Left hindlimb (tissue), 1 donor: ENCODE results near the gene PRAC2.
"Not testable (repeated sequence)": the region's sequence is repeated elsewhere in the genome, so short reads cannot be mapped to it uniquely, and the experiment has no call there.

ENCODE experiments used
- DNase-seq: peaks from one replicate; pipeline ENCODE4 v3.0.0-alpha.2; 2018

The PRAC2 gene

GRCh38 chr17:48722915-48723422 is at the start of gene PRAC2:
TSS of gene PRAC2 (plus strand) at chr17:48723185. CDS start at chr17:48724411, 1,226 bp downstream.
- no peak for DNase-seq

- DNase-seq: no peak
Measured at GRCh38 chr17:48676963-48677558, 45.9 kb upstream of the PRAC2 start.

- DNase-seq: peak; percentile 52
Measured at GRCh38 chr17:48678141-48678971, 44.6 kb upstream of the PRAC2 start.

- no peak for DNase-seq
Measured at GRCh38 chr17:48679385-48680096, 43.4 kb upstream of the PRAC2 start.

- DNase-seq: no peak
Measured at GRCh38 chr17:48681609-48682008, 41.4 kb upstream of the PRAC2 start.

GRCh38 chr17:48690655-48691054 is 32.3 kb upstream of the PRAC2 start:
- no peak for DNase-seq

- no peak for DNase-seq
Measured at GRCh38 chr17:48692049-48692448, 30.9 kb upstream of the PRAC2 start.

GRCh38 chr17:48693178-48693577 is 29.8 kb upstream of the PRAC2 start:
- DNase-seq: no peak

- no peak for DNase-seq
Measured at GRCh38 chr17:48701864-48702532, 21.0 kb upstream of the PRAC2 start.

GRCh38 chr17:48704361-48705248 is 18.4 kb upstream of the PRAC2 start:
- DNase-seq: peak; percentile 40

- DNase-seq: no peak
Measured at GRCh38 chr17:48711128-48711527, 11.9 kb upstream of the PRAC2 start.

GRCh38 chr17:48715496-48716399 is 7.2 kb upstream of the PRAC2 start:
- DNase-seq: no peak

GRCh38 chr17:48716549-48716948 is 6.4 kb upstream of the PRAC2 start:
- not testable (repeated sequence) for DNase-seq

- DNase-seq: no peak
Measured at GRCh38 chr17:48717367-48718226, 5.4 kb upstream of the PRAC2 start.

GRCh38 chr17:48718227-48718760 is 4.7 kb upstream of the PRAC2 start:
- no peak for DNase-seq

GRCh38 chr17:48718761-48719641 is 4.0 kb upstream of the PRAC2 start:
- DNase-seq: peak; percentile 63

GRCh38 chr17:48719642-48720265 is 3.2 kb upstream of the PRAC2 start:
- no peak for DNase-seq
